GM21447 (cell line): Measurements from ENCODE around the gene JAML.
A peak's percentile ranks its signal among the peaks of the same experiment; 100 is the strongest.

ENCODE experiments used
- ATAC-seq: cut with Tn5 transposase; IDR thresholded peaks from one replicate; pipeline ENCODE4 v1.9.1; 2021; ENCODE audit not compliant: unreplicated experiment

The JAML gene

GRCh38 chr11:118224511-118225188, at the start of gene JAML:
Gene JAML (minus strand): TSS chr11:118225011. CDS start chr11:118214866, 10,145 bp downstream.
- ATAC-seq, result peak; percentile 41

GRCh38 chr11:118274186-118274585, 49.4 kb upstream of the JAML start:
- ATAC-seq, result no peak

GRCh38 chr11:118272001-118272400, 47.2 kb upstream of the JAML start:
- ATAC-seq, result no peak

- no peak for ATAC-seq
These were observed 42.7 kb upstream of the JAML start for GRCh38 chr11:118267486-118267885.

GRCh38 chr11:118265954-118266353, 41.1 kb upstream of the JAML start:
- no peak for ATAC-seq

- ATAC-seq, result no peak
These were observed 40.0 kb upstream of the JAML start for GRCh38 chr11:118264569-118265465.

GRCh38 chr11:118263695-118264568, 39.1 kb upstream of the JAML start, which contains the start of gene MPZL2:
Gene MPZL2 (minus strand): TSS chr11:118264297. CDS start chr11:118264153, 144 bp downstream.
- no peak for ATAC-seq

- no peak for ATAC-seq
These were observed 38.3 kb upstream of the JAML start for GRCh38 chr11:118263112-118263511.

GRCh38 chr11:118260353-118260752, 35.5 kb upstream of the JAML start:
- no peak for ATAC-seq

- ATAC-seq, result no peak
These were observed 34.3 kb upstream of the JAML start for GRCh38 chr11:118259138-118259537.

GRCh38 chr11:118258410-118258809, 33.6 kb upstream of the JAML start:
- ATAC-seq, result no peak

GRCh38 chr11:118252688-118253087, 27.9 kb upstream of the JAML start:
- ATAC-seq, result no peak

GRCh38 chr11:118251858-118252652, 27.2 kb upstream of the JAML start, which contains the start of gene MPZL3:
Gene MPZL3 (minus strand): TSS chr11:118252365. CDS start chr11:118252294, 71 bp downstream.
- peak; percentile 80 for ATAC-seq

- ATAC-seq, result no peak
These were observed 22.2 kb upstream of the JAML start for GRCh38 chr11:118247041-118247440.

- ATAC-seq, result no peak
These were observed 21.2 kb upstream of the JAML start for GRCh38 chr11:118245936-118246562.

- ATAC-seq, result no peak
These were observed 19.4 kb upstream of the JAML start for GRCh38 chr11:118243993-118244762.

- no peak for ATAC-seq
These were observed 18.4 kb upstream of the JAML start for GRCh38 chr11:118243161-118243560.

- ATAC-seq, result peak; percentile 5
These were observed 16.9 kb upstream of the JAML start for GRCh38 chr11:118241764-118242098.
